Esophagus muscularis mucosa (tissue), 4 donors: Measurements from ENCODE around the gene ZNF592. TPM values are rescaled to one million over a fixed set of nuclear protein-coding genes. Genes with fewer than 3 reads are reported as not detected.
A peak's percentile ranks its signal among the peaks of the same experiment; 100 is the strongest.

Experiments
- DNase-seq: peaks from one replicate; pipeline ENCODE4 v3.0.0-alpha.2; 2017; ENCODE audit errors: extremely low spot score
- H3K27ac ChIP-seq, 4 donors: fragments of 200-600 bp; sonication (generic); replicated peaks in 1 of 4; 1 replicate in 3 of 4; 2 replicates in 1 of 4; pipeline ENCODE4 v1.5.1; 2016 to 2019; ENCODE audit warnings: mild to moderate bottlenecking in 1 of 4
- H3K27me3 ChIP-seq, 4 donors: fragments of 200-600 bp; sonication (generic); one replicate each; pipeline versions ENCODE4 v1.5.1 to v1.6.0; 2016 to 2019
- H3K36me3 ChIP-seq, 4 donors: fragments of 200-600 bp; sonication (generic); one replicate each; pipeline ENCODE4 v1.5.1; 2016 to 2019
- H3K4me1 ChIP-seq, 4 donors: fragments of 200-600 bp; sonication (generic); one replicate each; pipeline ENCODE4 v1.5.1; 2016 to 2019
- H3K4me3 ChIP-seq, 4 donors: fragments of 200-600 bp; sonication (generic); 1 replicate in 2 of 4; 2 replicates in 2 of 4; pipeline ENCODE4 v1.5.1; 2016 to 2019; ENCODE audit warnings: mild to moderate bottlenecking in 4 of 4, moderate library complexity in 1 of 4
- H3K9me3 ChIP-seq, 4 donors: fragments of 200-600 bp; sonication (generic); 1 replicate in 3 of 4; 2 replicates in 1 of 4; pipeline ENCODE4 v1.5.1; 2016 to 2019
- CTCF ChIP-seq, 3 experiments: fragments of 200-600 bp in 2 of 3; fragments of 450-650 bp in 1 of 3; sonication (generic) in 2 of 3; IDR thresholded peaks; one replicate each; pipeline ENCODE4 v1.5.1; 2017 to 2019; ENCODE audit warnings: antibody characterized with exemption in 3 of 3, mild to moderate bottlenecking in 2 of 3, moderate library complexity in 1 of 3
- EP300 ChIP-seq: sonication (generic); formaldehyde crosslinking; IDR thresholded peaks from one replicate; pipeline ENCODE4 v1.6.1; 2017; ENCODE audit warnings: antibody characterized with exemption
- POLR2A ChIP-seq: fragments of 450-650 bp; IDR thresholded peaks from one replicate; pipeline ENCODE4 v1.6.1; 2017; ENCODE audit warnings: antibody characterized with exemption, moderate library complexity, mild to moderate bottlenecking, low read depth
- POLR2AphosphoS5 ChIP-seq, 2 donors: sonication (generic); formaldehyde crosslinking; IDR thresholded peaks; one replicate each; pipeline ENCODE4 v1.6.1; 2017; ENCODE audit warnings: antibody characterized with exemption in 2 of 2
- WGBS: methylation state at CpG from one replicate; pipeline ENCODE4 v1.1.5; 2018; 5-methylcytosine and 5-hydroxymethylcytosine counted together
- intact Hi-C: fragments of 100-400 bp; cut with DNase I; formaldehyde crosslinking; loops from one replicate; pipeline ENCODE4 v1.15.1; 2023
- total RNA-seq, 4 donors: library from RNA; depleted of rRNA; stranded (reverse); fragments of >200 nt; gene quantifications; one replicate each; pipeline versions ENCODE4 v1.1.0 to v1.2.1, GENCODE V29; 2016

ZNF592 gene
- 10 to 100 TPM; 13.8 to 22.3 (median 20.2) TPM for total RNA-seq

GRCh38 chr15:84748274-84749110 lies at the start of gene ZNF592:
Gene ZNF592, plus strand, starts transcription at chr15:84748592. Its CDS starts 34,084 bp downstream, at chr15:84782676.
- H3K27ac ChIP-seq = peak within 1 kb of the TSS; percentile 99 to 100 (median 100)
- no peaks in the 10 kb centered on the region for H3K9me3 ChIP-seq
- intact Hi-C loops = loop anchor here (5.0 kb wide), 1 partner anchor 91 kb away; the partner anchor contains the start of gene NMB
- H3K4me1 ChIP-seq = peaks cover 51 to 72% (median 64%) of the 10 kb centered on the region in 4 donors
- WGBS = no CpG with 5 or more reads among the region's 127 CpGs
- no peaks in the 10 kb centered on the region for H3K27me3 ChIP-seq
- DNase-seq = peak; percentile 95
- TF ChIP-seq POLR2A (no peak), CTCF (IDR thresholded peaks at IDR 0.05) (peak in 2 of 3 experiments; percentile 48 to 49)
- H3K4me3 ChIP-seq = peak within 1 kb of the TSS; percentile 74 to 98 (median 92)
- H3K36me3 ChIP-seq = no peaks in the 10 kb centered on the region

- intact Hi-C loops = loop anchor here (5.0 kb wide), 1 partner anchor 53 kb away; no protein-coding TSS in a partner anchor
- H3K9me3 ChIP-seq = no peaks in the 10 kb centered on the region
- DNase-seq = no peak
- no peaks in the 10 kb centered on the region for H3K27me3 ChIP-seq
- 91% methylated on average over 8 of the region's 8 CpGs for WGBS
- H3K4me1 ChIP-seq = peaks cover 19 to 33% (median 26%) of the 10 kb centered on the region in 4 donors
- no peak overlapping the region for H3K4me3 ChIP-seq
- H3K27ac ChIP-seq = no peak overlapping the region
- no peaks in the 10 kb centered on the region for H3K36me3 ChIP-seq
- TF ChIP-seq POLR2A = no peak
Measured at GRCh38 chr15:84699538-84700191, 48.7 kb upstream of the ZNF592 start.

DNA sequence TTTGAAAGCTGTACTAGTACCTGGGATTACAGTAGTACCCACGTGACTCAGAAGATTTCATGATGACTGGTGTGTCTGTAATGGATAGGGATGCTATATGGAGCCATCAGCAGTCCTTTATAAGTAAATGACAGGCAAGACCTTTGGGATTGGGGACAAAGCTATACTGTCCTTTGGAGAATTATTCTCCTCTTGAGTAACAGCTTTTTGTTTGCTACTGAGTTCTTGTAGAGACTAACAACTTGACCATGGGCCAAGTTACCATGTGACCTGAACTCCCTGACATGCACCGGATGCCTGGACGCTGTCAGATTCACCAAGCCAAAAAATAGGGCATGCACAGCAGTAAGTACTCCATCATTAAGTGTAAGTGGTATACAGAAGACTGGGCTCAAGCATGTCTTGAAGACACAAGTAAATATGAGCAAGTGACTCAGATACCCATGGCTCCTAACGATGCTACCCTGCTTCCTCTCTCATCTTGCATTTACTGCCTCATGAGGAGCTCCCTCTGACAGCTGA lies 45.4 kb upstream of the ZNF592 start:
- intact Hi-C loops = loop anchor here (5.0 kb wide), 1 partner anchor 49 kb away; no protein-coding TSS in a partner anchor
- Histone ChIP-seq H3K4me3 (no peak overlapping the region), H3K36me3 (no peaks in the 10 kb centered on the region), H3K27ac (peak overlapping the region; percentile 13 to 55 (median 32)), H3K9me3 (no peaks in the 10 kb centered on the region), H3K4me1 (peaks cover 19 to 27% (median 20%) of the 10 kb centered on the region in 4 donors), H3K27me3 (no peaks in the 10 kb centered on the region)
- no peak for TF ChIP-seq CTCF (IDR thresholded peaks at IDR 0.05)
- no peak for TF ChIP-seq POLR2A
- no peak for TF ChIP-seq EP300
- TF ChIP-seq POLR2AphosphoS5 (IDR thresholded peaks at IDR 0.05) = peak; percentile 37 to 59
- DNase-seq = no peak
- 27% methylated on average over 4 of the region's 4 CpGs for WGBS

DNA sequence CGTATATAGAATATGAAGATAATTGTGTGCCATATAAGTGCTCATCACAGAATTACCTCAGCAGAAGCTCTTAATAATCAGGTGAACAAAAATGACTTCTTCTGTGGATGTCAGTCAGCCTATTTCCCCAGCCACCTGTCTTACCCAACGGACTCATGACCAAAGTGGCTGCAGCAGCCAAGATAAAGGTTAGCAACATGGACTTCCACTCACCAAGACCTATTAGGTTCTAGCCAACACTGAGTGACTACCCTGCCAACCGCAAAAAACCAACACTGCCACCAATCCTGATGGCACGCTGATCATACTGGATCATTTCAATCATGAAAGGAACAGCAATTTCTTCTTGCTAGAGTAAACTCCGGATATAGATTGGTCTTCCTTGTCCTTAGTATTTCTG lies 44.6 kb upstream of the ZNF592 start:
- no peak for DNase-seq
- intact Hi-C loops = loop anchor here (5.0 kb wide), 1 partner anchor 48 kb away; no protein-coding TSS in a partner anchor
- H3K9me3 ChIP-seq = no peaks in the 10 kb centered on the region
- H3K4me3 ChIP-seq = no peak overlapping the region
- 85% methylated on average over 5 of the region's 5 CpGs for WGBS
- no peaks in the 10 kb centered on the region for H3K27me3 ChIP-seq
- H3K36me3 ChIP-seq = no peaks in the 10 kb centered on the region
- peaks cover 19 to 27% (median 20%) of the 10 kb centered on the region in 4 donors for H3K4me1 ChIP-seq
- peak overlapping the region in 1 of 4 donors; percentile 13 for H3K27ac ChIP-seq
- TF ChIP-seq EP300 = no peak
- no peak for TF ChIP-seq CTCF (IDR thresholded peaks at IDR 0.05)
- no peak for TF ChIP-seq POLR2A
- TF ChIP-seq POLR2AphosphoS5 (IDR thresholded peaks at IDR 0.05) = no peak

GRCh38 chr15:84714372-84714771 lies 34.0 kb upstream of the ZNF592 start:
- intact Hi-C loops = no loop called here
- TF ChIP-seq POLR2AphosphoS5 (IDR thresholded peaks at IDR 0.05) (no peak), EP300 (no peak), CTCF (IDR thresholded peaks at IDR 0.05) (no peak), POLR2A (no peak)
- no peak for DNase-seq
- no peaks in the 10 kb centered on the region for H3K27me3 ChIP-seq
- WGBS = 76% methylated on average over 5 of the region's 5 CpGs
- H3K36me3 ChIP-seq = peaks cover 5 to 25% (median 20%) of the 10 kb centered on the region in 4 donors
- no peaks in the 10 kb centered on the region for H3K9me3 ChIP-seq
- H3K4me1 ChIP-seq = peaks cover 28 to 53% (median 31%) of the 10 kb centered on the region in 4 donors
- no peak overlapping the region for H3K27ac ChIP-seq
- H3K4me3 ChIP-seq = peak overlapping the region; percentile 67 to 97 (median 84)
